AG09319 (cell line): ENCODE results near the gene BPNT1.

Experiments
- DNase-seq: peaks from one replicate; pipeline ENCODE4 v3.0.0-alpha.2; 2010; ENCODE audit warnings: low read depth; ENCODE audit errors: extremely low read depth
- CTCF ChIP-seq: IDR thresholded peaks from 2 replicates; pipeline ENCODE4 v1.5.1; 2011; ENCODE audit warnings: low read depth, mild to moderate bottlenecking, inconsistent platforms, low read length, moderate library complexity

BPNT1 gene

GRCh38 chr1:220067269-220068204, 22.1 kb downstream of the BPNT1 start:
- no peak for TF ChIP-seq CTCF
- no peak for DNase-seq

GRCh38 chr1:220062629-220063028, 27.0 kb downstream of the BPNT1 start:
- DNase-seq: no peak
- TF ChIP-seq CTCF: no peak

DNA sequence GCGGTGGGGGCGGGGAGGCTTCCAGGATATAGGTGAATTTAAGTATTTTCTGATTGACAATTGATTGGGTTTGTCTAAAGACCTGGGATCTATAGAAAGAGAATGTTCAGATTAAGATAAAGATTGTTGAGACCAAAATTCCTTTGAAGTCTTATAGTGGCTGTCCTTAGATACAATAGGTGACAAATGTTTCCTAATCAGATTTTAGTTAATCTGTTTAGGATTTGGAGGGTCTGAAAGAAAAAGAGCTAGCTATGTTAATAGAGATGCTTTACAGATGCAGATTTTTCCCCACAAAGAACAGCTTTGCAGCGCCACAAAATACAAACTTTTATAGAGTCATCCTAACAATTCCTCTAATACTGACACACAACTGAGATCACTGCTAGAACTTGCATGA, 28.7 kb downstream of the BPNT1 start:
- TF ChIP-seq CTCF: no peak

GRCh38 chr1:220056374-220056773, 33.2 kb downstream of the BPNT1 start:
- DNase-seq: no peak
- no peak for TF ChIP-seq CTCF

More for the DNA sequence above, 28.7 kb downstream of the BPNT1 start:
- DNase-seq: no peak

DNA sequence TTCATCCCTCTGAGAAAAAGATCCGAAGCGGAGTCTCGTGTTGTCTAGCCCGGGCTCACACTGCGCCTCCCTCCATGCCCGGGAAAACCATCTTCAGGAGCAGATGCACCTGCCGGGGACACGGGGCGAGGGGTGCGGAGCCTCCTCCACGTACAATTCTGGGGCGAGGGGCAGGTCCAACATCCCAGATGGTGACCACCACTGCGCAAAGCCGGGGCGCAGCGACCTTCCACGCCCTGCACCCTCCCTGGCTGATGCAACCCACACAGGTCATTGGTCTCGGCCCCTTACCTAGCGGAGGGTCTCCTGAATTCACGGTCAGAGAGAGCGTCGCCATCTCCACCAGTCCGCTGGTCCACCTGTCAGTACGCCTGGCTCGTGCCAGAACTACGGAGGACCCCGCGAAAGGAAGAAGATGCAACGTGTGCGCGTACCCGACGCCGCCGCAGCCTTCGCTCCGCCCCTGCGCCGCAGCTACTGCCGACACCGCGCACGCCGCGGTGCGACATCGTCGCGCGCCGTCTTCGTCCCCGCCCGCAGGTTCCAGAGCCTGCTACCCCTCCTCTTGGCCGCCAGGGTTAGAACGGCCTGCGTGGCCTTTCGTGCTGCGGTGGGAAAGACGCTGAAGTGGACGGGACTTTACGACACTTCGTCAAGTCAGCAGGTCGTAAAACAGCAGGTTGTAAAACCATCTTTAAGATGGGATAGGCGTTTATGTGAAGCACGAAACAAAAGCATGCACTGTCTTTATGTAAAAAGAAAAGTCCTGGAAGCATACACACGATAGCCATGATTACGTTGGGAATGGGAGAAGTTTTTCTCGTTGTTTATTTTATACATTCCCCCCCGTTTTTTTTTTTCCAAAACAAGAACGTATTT, 43.3 kb downstream of the BPNT1 start, which contains the start of gene EPRS1:
EPRS1 (minus strand) TSS at position 454 of the 879 bp plus-strand sequence; CDS start at position 337, 117 bp downstream.
- peak; percentile 96 for DNase-seq
- TF ChIP-seq CTCF: peak; percentile 56

DNA sequence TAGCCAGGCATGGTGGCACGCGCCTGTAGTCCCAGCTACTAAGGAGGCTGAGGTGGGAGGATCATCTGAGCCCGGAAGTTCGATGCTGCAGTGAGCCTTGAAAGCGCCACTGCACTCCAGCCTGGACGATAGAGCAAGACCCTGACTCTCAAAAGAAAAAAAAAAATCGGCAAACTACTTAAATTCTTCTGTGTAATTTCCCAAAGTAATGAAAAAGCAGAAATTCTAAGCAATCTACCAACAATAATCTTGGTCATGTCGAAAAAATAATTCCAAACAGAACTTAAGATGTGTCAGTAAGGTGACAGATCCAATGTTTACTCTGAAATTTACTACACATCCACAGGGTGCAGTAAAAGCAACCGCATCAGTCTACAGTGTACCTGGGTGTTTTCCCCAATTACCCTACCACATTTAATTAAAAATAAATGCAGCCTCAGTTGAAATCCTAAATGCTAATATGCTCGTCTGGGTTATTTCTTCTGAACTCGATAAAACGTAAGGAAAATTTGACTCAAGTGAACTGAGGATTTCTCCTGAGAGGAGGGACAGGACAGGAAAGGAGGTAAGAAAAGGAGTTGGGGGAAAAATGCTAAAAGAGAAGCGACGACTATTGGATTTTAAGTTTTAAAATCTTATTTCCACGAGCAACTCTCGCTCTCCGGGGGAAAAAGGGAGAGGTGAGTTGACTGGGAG, 44.1 kb downstream of the BPNT1 start:
- no peak for TF ChIP-seq CTCF
- no peak for DNase-seq
